Ectodermal cell (in vitro differentiated cells): ENCODE results near the gene ENTREP3.

Experiments used
- H3K27ac ChIP-seq: 2 replicates; pipeline ENCODE4 v1.7.0; 2013; ENCODE audit warnings: mild to moderate bottlenecking, low read depth, low read length; ENCODE audit not compliant: insufficient read depth, poor library complexity, severe bottlenecking
- H3K27me3 ChIP-seq: 2 replicates; pipeline ENCODE4 v1.7.0; 2013; ENCODE audit warnings: mild to moderate bottlenecking, low read length; ENCODE audit not compliant: insufficient read depth, control insufficient read depth, poor library complexity, severe bottlenecking
- H3K36me3 ChIP-seq: one replicate; pipeline ENCODE4 v1.7.0; 2013; ENCODE audit warnings: low read length; ENCODE audit not compliant: control insufficient read depth, insufficient read depth
- H3K4me1 ChIP-seq: one replicate; pipeline ENCODE4 v1.7.0; 2013; ENCODE audit warnings: low read length; ENCODE audit not compliant: control insufficient read depth, insufficient read depth
- H3K4me3 ChIP-seq: 2 replicates; pipeline ENCODE4 v1.7.0; 2013; ENCODE audit warnings: low read depth, low read length, control low read depth; ENCODE audit not compliant: insufficient read depth
- H3K9me3 ChIP-seq: 2 replicates; pipeline ENCODE4 v1.7.0; 2013; ENCODE audit warnings: mild to moderate bottlenecking, low read length, moderate library complexity; ENCODE audit not compliant: control insufficient read depth
- WGBS, 2 experiments: methylation state at CpG; one replicate each; pipeline ENCODE4 v1.1.7; 2013; ENCODE audit warnings: missing lambda C conversion rate in 2 of 2; 5-methylcytosine and 5-hydroxymethylcytosine counted together

The ENTREP3 gene

GRCh38 chr1:155208541-155209311, 46.6 kb downstream of the ENTREP3 start, which contains the start of gene MTX1:
MTX1 (plus strand) TSS chr1:155208695; CDS start chr1:155208805, 110 bp downstream.
- no peaks in the 10 kb centered on the region for H3K36me3 ChIP-seq
- peak within 1 kb of the TSS; percentile 94 for H3K4me3 ChIP-seq
- peak within 1 kb of the TSS; percentile 100 for H3K27ac ChIP-seq
- WGBS, 2 experiments: 0% methylated on average over 64 of the region's 64 CpGs
- no peaks in the 10 kb centered on the region for H3K9me3 ChIP-seq
- peaks cover 23% of the 10 kb centered on the region for H3K4me1 ChIP-seq
- no peaks in the 10 kb centered on the region for H3K27me3 ChIP-seq

- 6% methylated on average over 17 of the region's 17 CpGs for WGBS, 2 experiments
- no peaks in the 10 kb centered on the region for H3K36me3 ChIP-seq
Measured at GRCh38 chr1:155207806-155208540, 47.3 kb downstream of the ENTREP3 start, which contains the start of gene THBS3. THBS3 (minus strand) TSS chr1:155207897; CDS start chr1:155207876, 21 bp downstream.

GRCh38 chr1:155206891-155207805, 48.1 kb downstream of the ENTREP3 start:
- Histone ChIP-seq H3K27ac (peak overlapping the region; percentile 100), H3K27me3 (no peaks in the 10 kb centered on the region), H3K4me3 (peak overlapping the region; percentile 94), H3K4me1 (peaks cover 23% of the 10 kb centered on the region), H3K9me3 (no peaks in the 10 kb centered on the region), H3K36me3 (peaks cover 8% of the 10 kb centered on the region)
- WGBS, 2 experiments: 9% methylated on average over 13 of the region's 13 CpGs

More at GRCh38 chr1:155207806-155208540, 47.3 kb downstream of the ENTREP3 start, which contains the start of gene THBS3:
- H3K9me3 ChIP-seq: no peaks in the 10 kb centered on the region
- no peaks in the 10 kb centered on the region for H3K27me3 ChIP-seq
- H3K4me1 ChIP-seq: peaks cover 23% of the 10 kb centered on the region
- peak within 1 kb of the TSS; percentile 94 for H3K4me3 ChIP-seq
- peak within 1 kb of the TSS; percentile 100 for H3K27ac ChIP-seq

- no peaks in the 10 kb centered on the region for H3K27me3 ChIP-seq
- WGBS, 2 experiments: 82 to 85% methylated on average over 9 of the region's 9 CpGs
- peaks cover 23% of the 10 kb centered on the region for H3K4me1 ChIP-seq
- no peaks in the 10 kb centered on the region for H3K9me3 ChIP-seq
- peaks cover 17% of the 10 kb centered on the region for H3K36me3 ChIP-seq
- H3K4me3 ChIP-seq: no peak overlapping the region
- peak overlapping the region; percentile 2 for H3K27ac ChIP-seq
Measured at GRCh38 chr1:155205969-155206593, 49.2 kb downstream of the ENTREP3 start.

GRCh38 chr1:155205035-155205434, 50.2 kb downstream of the ENTREP3 start:
- H3K36me3 ChIP-seq: peaks cover 28% of the 10 kb centered on the region
- H3K27ac ChIP-seq: no peak overlapping the region
- WGBS, 2 experiments: 93 to 96% methylated on average over 14 of the region's 14 CpGs
- H3K4me3 ChIP-seq: no peak overlapping the region
- no peaks in the 10 kb centered on the region for H3K9me3 ChIP-seq
- no peaks in the 10 kb centered on the region for H3K27me3 ChIP-seq
- peaks cover 22% of the 10 kb centered on the region for H3K4me1 ChIP-seq

GRCh38 chr1:155202731-155203515, 52.4 kb downstream of the ENTREP3 start:
- Histone ChIP-seq H3K9me3 (no peaks in the 10 kb centered on the region), H3K4me1 (peaks cover 21% of the 10 kb centered on the region), H3K4me3 (no peak overlapping the region), H3K27me3 (no peaks in the 10 kb centered on the region), H3K36me3 (peaks cover 45% of the 10 kb centered on the region), H3K27ac (no peak overlapping the region)
- 93 to 97% methylated on average over 19 of the region's 19 CpGs for WGBS, 2 experiments

- Histone ChIP-seq H3K9me3 (no peaks in the 10 kb centered on the region), H3K27me3 (no peaks in the 10 kb centered on the region), H3K36me3 (peaks cover 52% of the 10 kb centered on the region), H3K27ac (no peak overlapping the region), H3K4me1 (peaks cover 27% of the 10 kb centered on the region), H3K4me3 (no peak overlapping the region)
- 93% methylated on average over 7 of the region's 7 CpGs for WGBS, 2 experiments
Measured at GRCh38 chr1:155202198-155202597, 53.1 kb downstream of the ENTREP3 start.

GRCh38 chr1:155200920-155201319, 54.4 kb downstream of the ENTREP3 start:
- Histone ChIP-seq H3K27me3 (no peaks in the 10 kb centered on the region), H3K4me3 (no peak overlapping the region), H3K36me3 (peaks cover 58% of the 10 kb centered on the region), H3K9me3 (no peaks in the 10 kb centered on the region), H3K27ac (no peak overlapping the region), H3K4me1 (peaks cover 27% of the 10 kb centered on the region)
- 92 to 94% methylated on average over 5 of the region's 5 CpGs for whole genome bisulfite sequencing, 2 experiments

GRCh38 chr1:155199792-155200191, 55.5 kb downstream of the ENTREP3 start:
- H3K9me3 ChIP-seq: no peaks in the 10 kb centered on the region
- peaks cover 58% of the 10 kb centered on the region for H3K36me3 ChIP-seq
- no peaks in the 10 kb centered on the region for H3K27me3 ChIP-seq
- H3K4me3 ChIP-seq: no peak overlapping the region
- no peak overlapping the region for H3K27ac ChIP-seq
- peaks cover 24% of the 10 kb centered on the region for H3K4me1 ChIP-seq
- 95 to 96% methylated on average over 4 of the region's 4 CpGs for WGBS, 2 experiments
